AG04450 (cell line): Measurements from ENCODE around the gene ACOXL. TPM values are rescaled to one million over a fixed set of nuclear protein-coding genes. Genes with fewer than 3 reads are reported as not detected.

Source experiments
- CTCF ChIA-PET: fragments of 300-600, 350-600 bp; formaldehyde crosslinking; extraction: SDS; loops from one replicate; lab custom pipeline; 2022; ENCODE audit warnings: antibody characterized with exemption, inconsistent platforms; lab: Charles Lee
- POLR2A ChIA-PET: fragments of 350-600 bp; formaldehyde crosslinking; extraction: SDS; loops from one replicate; lab custom pipeline; 2021; ENCODE audit warnings: antibody characterized with exemption, inconsistent platforms; lab: Yijun Ruan, JAX
- DNase-seq: peaks from one replicate; pipeline ENCODE4 v3.0.0-alpha.2; 2011; ENCODE audit warnings: low read depth, low spot score
- H3K27ac ChIP-seq: one replicate; pipeline ENCODE4 v1.5.1; 2012; ENCODE audit warnings: low read depth, low read length, control low read depth
- H3K27me3 ChIP-seq: one replicate; pipeline ENCODE4 v1.6.0; 2012; ENCODE audit warnings: low read length; ENCODE audit not compliant: control insufficient read depth, insufficient read depth
- H3K4me3 ChIP-seq: 2 replicates; pipeline ENCODE4 v1.5.1; 2011; ENCODE audit warnings: mild to moderate bottlenecking, low read depth, low read length, control low read depth
- H3K9me3 ChIP-seq: 2 replicates; pipeline ENCODE4 v1.5.1; 2012; ENCODE audit warnings: low read length; ENCODE audit not compliant: control insufficient read depth, insufficient read depth
- polyA plus RNA-seq: library from polyadenylated mRNA; depleted of rRNA; stranded (reverse); fragments of >200 nt; gene quantifications from 2 replicates; pipeline ENCODE4 v1.2.3, GENCODE V29; 2011
- TF ChIP-seq, protein P1 (sequence below): IDR thresholded peaks from 2 replicates; pipeline ENCODE4 v1.5.1; 2011; ENCODE audit warnings: low read depth, low read length, control low read depth, inconsistent platforms

Gene ACOXL
- polyA plus RNA-seq, 1 experiment, result not detected

DNA sequence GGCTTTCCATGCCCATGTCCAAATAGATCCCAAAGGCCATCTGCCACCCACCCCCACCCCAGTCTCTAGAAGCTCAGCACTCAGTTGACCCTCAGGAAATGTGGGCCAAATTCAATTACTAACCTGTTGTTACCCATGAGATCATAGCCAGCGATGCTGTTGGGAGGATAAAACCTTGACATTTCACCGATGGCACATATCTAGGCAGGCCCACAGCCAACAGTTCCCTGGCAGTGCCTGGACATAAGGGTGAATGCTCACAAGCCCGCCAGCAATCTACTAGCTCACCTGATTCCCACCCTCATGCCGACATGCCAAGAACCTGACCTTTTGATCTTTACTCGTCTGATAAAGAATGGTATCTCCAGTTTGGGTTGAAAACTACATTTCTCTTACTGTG, 11.8 kb upstream of the ACOXL start:
- TF ChIP-seq, protein P1, sequence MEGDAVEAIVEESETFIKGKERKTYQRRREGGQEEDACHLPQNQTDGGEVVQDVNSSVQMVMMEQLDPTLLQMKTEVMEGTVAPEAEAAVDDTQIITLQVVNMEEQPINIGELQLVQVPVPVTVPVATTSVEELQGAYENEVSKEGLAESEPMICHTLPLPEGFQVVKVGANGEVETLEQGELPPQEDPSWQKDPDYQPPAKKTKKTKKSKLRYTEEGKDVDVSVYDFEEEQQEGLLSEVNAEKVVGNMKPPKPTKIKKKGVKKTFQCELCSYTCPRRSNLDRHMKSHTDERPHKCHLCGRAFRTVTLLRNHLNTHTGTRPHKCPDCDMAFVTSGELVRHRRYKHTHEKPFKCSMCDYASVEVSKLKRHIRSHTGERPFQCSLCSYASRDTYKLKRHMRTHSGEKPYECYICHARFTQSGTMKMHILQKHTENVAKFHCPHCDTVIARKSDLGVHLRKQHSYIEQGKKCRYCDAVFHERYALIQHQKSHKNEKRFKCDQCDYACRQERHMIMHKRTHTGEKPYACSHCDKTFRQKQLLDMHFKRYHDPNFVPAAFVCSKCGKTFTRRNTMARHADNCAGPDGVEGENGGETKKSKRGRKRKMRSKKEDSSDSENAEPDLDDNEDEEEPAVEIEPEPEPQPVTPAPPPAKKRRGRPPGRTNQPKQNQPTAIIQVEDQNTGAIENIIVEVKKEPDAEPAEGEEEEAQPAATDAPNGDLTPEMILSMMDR, result no peak
- Histone ChIP-seq H3K27me3 (peaks cover 39% of the 10 kb centered on the region), H3K4me3 (no peak overlapping the region), H3K9me3 (no peaks in the 10 kb centered on the region), H3K27ac (no peak overlapping the region)
- ChIA-PET POLR2A (no interaction called here), CTCF (no interaction called here)
- no peak for DNase-seq

DNA sequence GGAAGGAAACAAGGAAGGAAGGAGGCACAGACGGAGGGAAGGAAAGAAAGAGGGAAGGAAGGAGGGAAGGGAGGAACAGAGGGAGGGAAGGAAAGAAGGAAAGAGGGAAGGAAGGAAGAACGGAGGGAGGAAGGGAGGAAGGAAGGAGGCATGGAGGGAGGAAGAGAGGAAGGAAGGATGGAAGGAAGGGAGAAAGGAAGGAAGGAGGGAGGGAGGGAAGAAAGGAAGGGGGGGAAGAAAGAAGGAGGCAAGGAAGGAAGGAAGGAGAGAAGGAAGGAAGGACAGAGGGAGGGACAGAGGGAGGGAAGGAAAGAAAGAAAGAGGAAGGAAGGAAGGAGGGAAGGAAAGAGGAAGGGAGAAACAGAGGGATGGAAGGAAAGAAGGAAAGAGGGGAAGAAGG, 7.6 kb upstream of the ACOXL start:
- TF ChIP-seq, protein P1, result no peak
- no peak overlapping the region for H3K4me3 ChIP-seq
- H3K9me3 ChIP-seq, result no peaks in the 10 kb centered on the region
- DNase-seq, result no peak
- H3K27ac ChIP-seq, result no peak overlapping the region
- POLR2A ChIA-PET, result no interaction called here
- peaks cover 35% of the 10 kb centered on the region for H3K27me3 ChIP-seq
- CTCF ChIA-PET, result no interaction called here

DNA sequence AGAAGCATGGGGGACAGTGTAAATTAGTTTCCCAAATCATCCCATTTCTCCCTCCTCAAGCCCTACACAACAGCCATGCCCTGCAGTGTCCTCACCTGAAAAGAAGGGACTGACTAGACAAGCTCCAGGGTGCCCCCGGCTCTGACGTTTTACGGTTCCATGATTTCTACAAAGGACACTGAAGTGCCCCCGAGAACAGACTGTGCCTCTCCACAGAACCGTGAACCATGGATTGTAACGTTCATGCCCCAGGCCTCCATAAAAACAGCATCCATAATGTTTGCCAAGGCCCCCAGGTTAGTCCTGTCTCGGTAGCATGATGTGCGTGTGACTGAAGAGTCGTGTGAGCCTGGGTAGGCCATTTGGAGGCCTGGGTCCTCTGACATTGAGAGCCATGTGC, 7.0 kb upstream of the ACOXL start:
- no peak overlapping the region for H3K27ac ChIP-seq
- no peak overlapping the region for H3K4me3 ChIP-seq
- ChIA-PET CTCF (no interaction called here), POLR2A (no interaction called here)
- H3K9me3 ChIP-seq, result no peaks in the 10 kb centered on the region
- no peak for DNase-seq
- TF ChIP-seq, protein P1, result no peak
- H3K27me3 ChIP-seq, result peaks cover 35% of the 10 kb centered on the region

DNA sequence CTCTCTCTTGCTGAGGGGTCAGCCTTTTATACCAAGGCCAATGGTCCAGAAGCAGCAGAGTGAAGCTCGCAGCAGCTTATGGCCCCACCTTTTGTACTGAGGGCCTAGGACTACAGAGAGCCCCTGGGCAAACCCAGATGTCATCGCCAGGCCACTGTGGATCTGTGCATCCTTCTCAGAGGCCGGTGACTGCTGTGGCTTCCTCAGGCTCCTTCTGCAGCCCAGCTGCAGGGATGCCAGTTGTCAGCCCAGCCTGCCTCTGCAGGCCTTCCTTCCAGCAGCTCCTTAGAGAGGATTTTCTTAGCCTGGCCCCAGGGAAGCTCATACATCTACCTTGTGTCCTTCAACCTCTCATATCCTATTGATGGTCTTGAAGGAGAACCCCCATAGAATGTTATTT, 6.5 kb upstream of the ACOXL start:
- H3K9me3 ChIP-seq, result no peaks in the 10 kb centered on the region
- H3K4me3 ChIP-seq, result no peak overlapping the region
- POLR2A ChIA-PET, result no interaction called here
- TF ChIP-seq, protein P1, result no peak
- CTCF ChIA-PET, result no interaction called here
- no peak for DNase-seq
- peaks cover 37% of the 10 kb centered on the region for H3K27me3 ChIP-seq
- H3K27ac ChIP-seq, result no peak overlapping the region

DNA sequence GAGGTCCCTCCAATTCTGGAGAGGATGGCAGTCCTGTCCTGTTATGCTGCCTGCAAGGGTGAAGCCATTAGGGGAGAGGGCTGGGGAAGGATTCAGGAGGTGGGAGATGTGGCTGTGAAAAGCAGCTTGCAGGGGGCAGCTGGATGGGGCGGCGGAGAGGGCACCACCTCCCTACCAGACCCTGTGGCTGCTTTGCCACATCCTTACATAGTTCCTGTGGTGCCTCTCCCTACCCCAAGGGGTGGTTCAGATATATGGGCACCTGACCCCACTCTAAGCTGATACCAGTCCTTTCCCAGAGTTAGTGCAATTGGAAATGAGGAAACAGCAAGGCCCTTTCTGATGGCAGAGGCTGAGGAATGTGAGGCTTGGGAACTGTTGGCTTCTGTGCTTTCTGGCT, 6.1 kb upstream of the ACOXL start:
- POLR2A ChIA-PET, result no interaction called here
- CTCF ChIA-PET, result no interaction called here

More for the DNA sequence above, 6.1 kb upstream of the ACOXL start:
- Histone ChIP-seq H3K4me3 (no peak overlapping the region), H3K9me3 (no peaks in the 10 kb centered on the region), H3K27ac (no peak overlapping the region), H3K27me3 (peaks cover 41% of the 10 kb centered on the region)
- TF ChIP-seq, protein P1, result no peak
- no peak for DNase-seq
